OCI-LY1 (cell line): ENCODE data around the gene IKZF1.

ENCODE experiments used
- CTCF ChIP-seq: fragments of 200-600 bp; sonication (generic), shearing (Covaris generic); IDR thresholded peaks from 2 replicates; pipeline ENCODE4 v1.5.1; 2017; ENCODE audit warnings: mild to moderate bottlenecking, antibody characterized with exemption, low read length, moderate library complexity, mixed read lengths
- EZH2 ChIP-seq: fragments of 200-600 bp; sonication (generic), shearing (Covaris generic); IDR thresholded peaks from 2 replicates; pipeline ENCODE4 v1.8.0; 2017; ENCODE audit warnings: borderline replicate concordance, mixed run types, mild to moderate bottlenecking, antibody characterized with exemption, low read length, moderate library complexity, mixed read lengths

- TF ChIP-seq EZH2: no peak
- no peak for TF ChIP-seq CTCF
Measured at GRCh38 chr7:50346545-50347497, 42.3 kb downstream of the IKZF1 start.
